ENCODE measurements around the gene MCOLN1.

The MCOLN1 gene

GRCh38 chr19:7502552-7502951 is 19.9 kb upstream of the MCOLN1 start:
- no peak for DNase-seq (ENCODE audit: low spot score)

- no peak for DNase-seq (ENCODE audit: low spot score)
These were observed 17.7 kb upstream of the MCOLN1 start for GRCh38 chr19:7504684-7505083.

- no peak for DNase-seq (ENCODE audit: low spot score)
These were observed 17.1 kb upstream of the MCOLN1 start for GRCh38 chr19:7505288-7505681.

GRCh38 chr19:7505682-7506384 is 16.6 kb upstream of the MCOLN1 start:
- DNase-seq (ENCODE audit: low spot score), result peak; percentile 73

- peak; percentile 53 for DNase-seq (ENCODE audit: low spot score)
These were observed 15.8 kb upstream of the MCOLN1 start for GRCh38 chr19:7506385-7507328.

- no peak for DNase-seq (ENCODE audit: low spot score)
These were observed 14.5 kb upstream of the MCOLN1 start for GRCh38 chr19:7507884-7508283.

GRCh38 chr19:7509625-7510024 is 12.8 kb upstream of the MCOLN1 start:
- DNase-seq (ENCODE audit: low spot score), result no peak

- no peak for DNase-seq (ENCODE audit: low spot score)
These were observed 10.0 kb upstream of the MCOLN1 start for GRCh38 chr19:7512400-7512851.

- no peak for DNase-seq (ENCODE audit: low spot score)
These were observed 8.4 kb upstream of the MCOLN1 start for GRCh38 chr19:7513809-7514642.

- no peak for DNase-seq (ENCODE audit: low spot score)
These were observed 7.2 kb upstream of the MCOLN1 start for GRCh38 chr19:7515110-7515644.

GRCh38 chr19:7515645-7516151 is 6.7 kb upstream of the MCOLN1 start, which contains the start of gene ZNF358:
Gene ZNF358, plus strand, starts transcription at chr19:7516103. Its CDS starts 3,140 bp downstream, at chr19:7519243.
- peak; percentile 46 for DNase-seq (ENCODE audit: low spot score)

- no peak for DNase-seq (ENCODE audit: low spot score)
These were observed 6.1 kb upstream of the MCOLN1 start for GRCh38 chr19:7516333-7516732.

GRCh38 chr19:7516878-7517277 is 5.5 kb upstream of the MCOLN1 start:
- DNase-seq (ENCODE audit: low spot score), result no peak

- DNase-seq (ENCODE audit: low spot score), result no peak
These were observed 2.9 kb upstream of the MCOLN1 start for GRCh38 chr19:7519361-7520130.

- DNase-seq (ENCODE audit: low spot score), result no peak
These were observed 2.0 kb upstream of the MCOLN1 start for GRCh38 chr19:7520131-7521051.

GRCh38 chr19:7521551-7522071 is 813 bp upstream of the MCOLN1 start:
- DNase-seq (ENCODE audit: low spot score), result no peak

GRCh38 chr19:7522923-7523667 is 671 bp downstream of the MCOLN1 start:
- DNase-seq (ENCODE audit: low spot score), result no peak

- DNase-seq (ENCODE audit: low spot score), result no peak
These were observed 2.1 kb downstream of the MCOLN1 start for GRCh38 chr19:7524523-7524922.

Data from germinal center (tissue), 1 donor.